ENCODE measurements around the gene ZMPSTE24.

ZMPSTE24 gene

DNA sequence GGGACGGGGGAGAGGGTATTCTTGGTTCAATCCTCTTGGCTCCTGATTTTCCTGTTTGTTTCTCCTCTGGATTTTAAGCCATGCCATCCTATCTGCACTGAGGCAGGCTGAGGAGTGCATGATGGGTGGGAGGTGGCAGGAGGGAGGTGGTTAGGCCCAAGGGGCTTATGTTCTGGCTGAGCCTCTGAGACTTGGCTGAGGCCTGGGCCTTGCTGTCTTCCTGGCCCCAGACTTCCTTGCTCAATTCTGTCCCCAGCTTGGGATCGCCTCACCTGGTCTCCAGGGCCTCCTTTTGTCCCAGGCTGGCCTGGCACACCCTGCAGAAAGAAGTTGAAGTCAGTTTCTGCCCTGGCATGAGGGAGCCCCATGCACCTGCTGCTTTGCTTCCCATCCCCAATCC lies 47.8 kb downstream of the ZMPSTE24 start:
- DNase-seq, result no peak

DNA sequence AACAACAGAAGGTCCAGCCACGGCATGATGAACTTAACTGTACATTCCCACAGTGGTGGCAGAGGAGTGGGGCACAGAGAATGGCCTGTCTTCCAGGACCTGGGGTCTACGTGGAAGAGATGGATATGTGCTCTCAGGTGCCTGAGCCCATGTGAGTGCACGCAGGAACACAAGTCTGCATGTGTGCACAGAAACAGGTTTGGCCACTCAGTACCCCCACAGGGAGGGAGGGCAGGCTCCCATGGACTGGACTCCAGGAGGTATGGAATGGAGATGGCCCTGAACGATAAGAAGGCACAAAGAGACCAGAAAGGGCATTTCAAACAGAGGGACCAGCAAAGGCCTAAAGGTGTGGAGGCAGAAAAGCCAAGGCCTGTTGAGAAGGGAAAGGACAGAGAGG lies 48.3 kb downstream of the ZMPSTE24 start:
- DNase-seq, result no peak

DNA sequence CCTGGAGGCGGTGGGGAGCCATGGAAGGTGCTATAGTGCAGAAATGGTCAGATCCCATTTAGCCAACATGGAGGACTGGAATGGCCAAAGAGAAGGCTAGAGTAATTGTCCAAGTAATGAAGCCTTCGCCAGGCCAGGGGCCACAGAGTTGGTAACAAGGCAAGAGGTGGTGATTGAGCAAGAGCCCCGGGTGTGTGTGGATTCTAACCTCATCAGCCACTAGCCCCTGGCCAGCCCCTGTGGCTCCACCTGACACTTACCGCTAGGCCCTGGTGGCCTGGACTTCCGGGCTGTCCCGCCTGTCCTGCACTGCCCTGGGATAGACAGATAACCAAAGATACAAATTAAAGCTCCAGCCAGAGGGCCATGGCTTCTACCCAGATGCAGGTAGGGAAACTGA lies 49.1 kb downstream of the ZMPSTE24 start:
- no peak for DNase-seq

DNA sequence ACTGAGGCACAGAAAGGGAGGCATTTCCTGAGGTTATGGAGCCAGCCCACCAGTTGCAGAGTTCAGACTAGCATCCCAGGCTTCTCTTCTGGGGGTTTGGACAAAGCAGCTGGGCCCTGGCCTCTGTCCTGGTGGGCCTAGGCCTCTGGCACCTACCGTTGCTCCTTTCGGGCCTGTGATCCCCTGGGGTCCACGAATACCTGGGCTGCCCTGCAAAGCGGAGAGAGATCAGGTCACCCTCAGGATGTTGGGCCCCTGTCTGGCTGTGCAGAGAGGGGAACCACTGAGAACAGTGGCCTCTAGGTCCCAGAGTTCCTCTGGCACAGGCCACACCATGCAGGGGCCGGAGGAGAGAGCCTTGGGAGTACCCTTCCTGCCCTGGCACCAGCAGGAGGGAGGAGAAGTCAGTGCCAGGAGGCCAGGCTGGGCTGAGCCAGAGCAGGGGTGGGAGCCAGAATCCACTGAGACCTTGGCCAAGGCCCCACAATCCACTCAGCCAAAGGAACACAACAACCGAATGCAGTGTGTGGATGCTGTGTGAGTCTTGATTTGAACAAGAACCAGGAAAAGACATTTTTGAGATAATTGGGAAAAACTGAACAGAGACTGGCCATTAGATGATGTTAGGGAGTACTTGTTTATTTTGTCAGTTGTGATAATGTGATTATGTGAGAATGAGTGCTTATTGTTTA lies 50.1 kb downstream of the ZMPSTE24 start:
- no peak for DNase-seq

DNA sequence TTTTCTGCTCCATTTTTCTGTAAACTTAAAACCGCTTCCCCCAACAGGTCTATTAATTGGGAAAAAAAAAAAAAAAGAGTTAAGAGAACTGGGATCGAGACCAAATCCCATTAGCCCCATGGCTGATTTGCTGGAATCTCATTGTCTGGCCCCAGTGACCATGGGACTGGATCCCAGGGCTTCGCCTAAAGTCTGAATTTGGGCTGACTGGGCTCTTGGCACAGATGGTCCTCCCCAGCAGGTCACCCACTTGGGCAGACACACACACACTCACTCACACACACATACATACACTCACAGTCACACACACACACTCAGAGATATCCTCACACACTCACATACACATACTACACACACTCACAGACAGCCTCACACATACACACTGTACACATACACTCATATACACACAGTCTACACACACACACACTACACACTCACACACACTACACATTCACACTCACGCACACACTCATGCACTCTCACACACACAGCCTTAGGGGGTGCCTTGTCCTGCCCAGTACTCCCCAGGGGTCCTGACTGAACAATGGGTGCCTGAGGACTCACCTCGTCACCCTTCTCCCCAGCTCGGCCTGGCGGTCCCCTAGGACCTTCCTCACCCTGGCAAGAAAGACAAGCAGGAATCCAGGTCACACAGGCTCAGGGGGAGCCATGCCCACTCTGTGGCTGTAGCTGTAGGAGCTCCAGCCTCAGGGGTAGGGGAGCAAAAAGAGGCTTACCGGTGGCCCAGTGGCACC lies 51.5 kb downstream of the ZMPSTE24 start:
- DNase-seq, result no peak

DNA sequence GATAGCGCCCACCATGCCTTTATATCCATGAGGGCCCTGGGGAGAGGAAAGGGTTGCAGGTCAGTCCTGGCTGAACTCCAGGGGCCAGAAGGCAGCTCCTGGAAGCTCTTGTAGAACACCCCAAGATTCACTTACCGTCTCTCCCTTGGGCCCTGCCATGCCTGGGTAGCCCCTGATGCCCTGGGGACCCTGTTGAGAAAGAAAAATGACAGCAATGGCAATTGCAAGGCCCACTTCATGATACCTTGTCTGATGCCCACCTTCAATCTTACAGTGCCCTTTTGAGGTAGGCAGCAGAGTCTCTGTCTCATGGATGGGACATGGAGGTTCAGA lies 52.1 kb downstream of the ZMPSTE24 start:
- DNase-seq, result no peak

DNA sequence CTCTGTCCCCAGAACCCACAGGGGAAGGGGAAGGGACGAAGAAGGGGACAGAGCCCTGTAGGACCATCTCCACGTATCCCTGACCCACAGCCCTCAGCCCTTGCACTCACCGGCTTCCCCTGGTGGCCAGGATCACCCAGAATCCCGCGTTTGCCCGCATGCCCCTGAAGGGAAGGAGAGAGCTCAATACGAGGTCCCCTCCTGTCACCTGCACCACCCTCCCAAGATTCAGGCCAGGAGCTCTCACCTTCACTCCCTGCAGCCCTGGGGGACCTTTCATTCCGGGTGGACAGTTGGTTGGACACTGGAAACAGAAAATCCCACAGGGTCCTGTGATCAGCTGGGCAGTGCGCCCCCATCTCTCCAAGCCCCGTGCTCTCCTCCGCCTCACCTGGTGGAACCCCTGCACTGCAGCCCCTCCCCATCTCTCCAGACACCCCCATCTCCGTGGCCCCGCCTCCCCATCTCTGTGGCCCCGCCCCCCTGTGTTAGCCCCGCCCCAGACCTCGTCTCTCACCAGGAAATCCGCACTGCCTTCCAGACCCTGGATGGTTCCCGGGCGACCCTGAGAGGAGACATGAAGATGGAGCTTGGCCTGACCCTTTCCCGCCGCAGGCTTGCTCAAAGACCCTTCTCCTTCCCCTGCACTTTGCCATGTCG lies 53.1 kb downstream of the ZMPSTE24 start:
- DNase-seq, result no peak

DNA sequence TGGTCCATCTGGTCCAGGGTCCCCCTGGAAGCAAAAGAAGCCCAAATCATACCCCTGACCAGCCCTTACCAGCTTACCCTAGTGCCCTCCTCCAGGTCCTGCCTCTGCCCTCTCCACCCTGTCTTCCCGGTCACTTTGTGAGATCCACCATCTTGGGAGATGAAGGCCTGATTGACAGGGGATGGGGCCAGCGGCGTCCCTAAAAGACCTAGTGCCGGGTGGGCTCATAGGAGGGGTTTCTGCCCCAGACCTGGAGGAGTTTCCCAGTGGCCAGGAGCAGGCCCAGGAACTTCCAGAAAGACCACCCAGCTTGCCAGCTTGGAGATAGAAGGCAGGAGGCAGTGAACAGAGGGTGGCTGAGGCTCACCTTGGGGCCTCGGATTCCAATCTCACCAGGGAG lies 53.7 kb downstream of the ZMPSTE24 start:
- no peak for DNase-seq

DNA sequence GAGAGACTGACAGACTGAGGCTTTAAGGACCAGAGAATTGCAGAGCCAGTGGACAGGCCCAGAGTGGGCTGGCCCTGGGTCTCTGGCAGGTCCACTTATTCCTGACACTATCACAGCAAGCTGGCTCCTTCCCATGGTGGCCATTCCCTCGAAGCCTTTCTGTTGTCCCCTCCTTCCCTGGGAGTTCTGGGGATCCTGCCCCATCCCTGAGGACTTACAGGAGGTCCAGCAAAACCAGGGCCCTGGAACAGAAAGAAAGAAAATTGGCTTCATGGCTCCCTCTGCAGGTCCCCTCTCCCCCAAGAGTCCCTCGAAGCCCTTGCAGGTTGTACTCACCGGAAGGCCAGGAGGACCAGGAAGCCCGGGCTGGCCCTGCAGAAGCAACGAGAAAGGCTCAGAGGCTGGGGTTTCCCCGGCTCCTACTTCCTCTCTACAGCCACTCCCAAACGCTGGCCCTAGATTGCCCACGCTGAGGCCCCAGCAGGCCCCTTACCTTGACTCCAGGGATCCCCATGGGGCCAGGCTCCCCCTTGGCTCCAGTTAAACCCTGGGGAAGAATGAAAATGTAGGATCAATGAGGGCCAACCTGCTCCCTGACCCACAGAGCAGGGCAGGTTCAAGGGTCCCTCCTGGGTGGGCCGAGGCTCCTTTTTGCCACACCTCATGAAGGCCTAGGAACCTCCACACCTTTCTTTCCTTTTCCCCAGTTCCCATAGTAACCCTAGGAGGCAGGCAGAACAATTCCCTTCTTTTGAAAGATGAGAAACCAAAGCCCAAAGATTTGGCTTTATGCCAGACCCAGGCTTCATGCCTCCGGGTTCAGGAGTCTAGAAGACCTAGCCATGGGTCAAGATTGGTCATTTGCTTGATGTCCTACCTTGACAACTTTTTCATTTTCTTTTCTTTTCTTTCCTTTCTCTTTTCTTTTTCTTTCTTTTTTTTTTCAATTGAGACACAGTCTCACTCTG lies 54.5 kb downstream of the ZMPSTE24 start:
- no peak for DNase-seq

DNA sequence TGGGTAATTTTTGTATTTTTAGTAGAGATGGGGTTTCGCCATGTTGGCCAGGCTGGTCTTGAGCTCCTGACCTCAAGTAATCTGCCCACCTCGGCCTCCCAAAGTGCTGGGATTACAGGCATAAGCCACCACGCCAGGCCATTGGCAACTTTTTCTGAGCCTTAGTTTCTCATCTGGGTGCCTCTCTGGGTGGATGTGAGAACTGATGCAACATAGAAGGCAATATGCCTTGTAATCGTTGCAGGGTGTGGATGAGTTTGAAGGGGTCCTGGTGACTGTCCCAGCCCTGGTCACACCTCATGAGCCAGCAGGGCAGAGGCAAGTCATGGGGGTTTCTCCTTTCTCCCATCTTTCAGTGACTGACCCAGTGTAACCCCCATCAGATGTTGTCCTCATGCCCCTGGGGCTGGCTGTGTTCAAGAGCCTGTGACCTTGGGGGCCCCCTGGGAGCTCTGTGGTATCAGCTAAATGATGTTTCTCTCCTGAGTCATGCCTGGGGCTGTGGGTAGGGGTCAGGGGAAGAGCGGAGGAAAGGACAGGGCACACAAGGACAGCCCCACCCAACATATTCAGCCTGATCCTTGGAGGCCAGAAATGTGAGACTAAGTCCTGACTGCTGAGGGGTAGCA lies 55.4 kb downstream of the ZMPSTE24 start:
- no peak for DNase-seq

DNA sequence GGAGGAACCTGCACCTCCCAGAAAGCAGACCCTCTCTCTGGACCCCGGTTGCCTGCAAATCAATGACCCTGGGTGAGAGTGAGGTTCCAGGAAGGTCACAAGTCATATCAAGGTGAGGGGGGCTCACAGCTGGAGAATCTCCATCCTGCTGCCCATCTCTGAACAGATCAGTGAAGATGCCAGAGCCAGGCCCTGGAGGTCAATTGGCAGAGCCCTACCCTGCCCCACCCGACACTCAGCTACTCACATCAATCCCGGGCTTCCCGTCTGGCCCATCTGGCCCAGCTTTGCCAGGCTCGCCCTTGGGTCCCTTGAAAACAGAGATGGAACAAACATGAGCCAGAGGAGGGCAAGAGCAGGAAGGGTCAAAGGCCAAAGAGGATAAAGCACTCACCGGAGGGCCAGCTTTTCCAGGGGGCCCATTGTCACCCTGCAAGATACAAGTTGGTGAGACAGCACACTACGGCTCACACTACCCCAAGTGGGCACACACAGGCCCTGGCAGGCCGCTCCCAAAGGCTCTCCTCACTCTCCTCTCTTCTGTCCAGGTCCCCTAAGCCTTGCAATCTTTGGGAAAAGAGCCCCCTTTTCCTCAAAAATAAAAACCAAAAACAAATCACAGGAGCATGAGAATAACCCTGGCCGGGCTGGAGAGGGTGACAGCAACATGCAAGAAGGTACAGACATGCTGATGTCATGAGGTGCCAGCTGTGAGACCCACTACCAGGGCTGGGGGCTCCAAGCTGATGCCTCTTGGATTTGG lies 56.1 kb downstream of the ZMPSTE24 start:
- DNase-seq, result no peak

DNA sequence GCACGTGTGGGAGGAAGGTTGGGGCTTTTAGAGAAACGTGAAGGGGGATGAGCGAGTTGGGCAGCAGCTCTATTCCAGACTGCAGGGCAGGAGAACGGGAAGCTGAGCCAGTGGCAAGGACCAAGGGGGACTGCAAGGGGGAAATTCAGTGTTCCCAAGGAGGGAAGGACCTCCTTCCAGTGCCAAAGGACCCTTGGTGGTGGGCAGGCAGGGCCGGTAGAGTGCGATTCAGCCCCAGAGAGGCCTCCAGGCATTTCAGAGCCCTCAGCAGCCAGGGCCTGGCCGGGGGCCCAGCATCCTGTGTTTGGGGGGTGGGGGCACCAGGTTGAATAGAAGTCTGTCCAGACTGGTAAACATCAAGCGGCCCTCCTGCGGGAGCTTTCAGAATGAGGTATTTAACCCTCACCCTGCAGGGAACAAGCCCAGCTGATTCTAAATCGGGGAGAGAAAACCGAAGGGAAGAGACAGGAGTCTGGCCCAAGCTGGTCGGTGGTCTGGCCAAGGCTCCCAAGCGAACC lies 56.7 kb downstream of the ZMPSTE24 start:
- DNase-seq, result no peak

DNA sequence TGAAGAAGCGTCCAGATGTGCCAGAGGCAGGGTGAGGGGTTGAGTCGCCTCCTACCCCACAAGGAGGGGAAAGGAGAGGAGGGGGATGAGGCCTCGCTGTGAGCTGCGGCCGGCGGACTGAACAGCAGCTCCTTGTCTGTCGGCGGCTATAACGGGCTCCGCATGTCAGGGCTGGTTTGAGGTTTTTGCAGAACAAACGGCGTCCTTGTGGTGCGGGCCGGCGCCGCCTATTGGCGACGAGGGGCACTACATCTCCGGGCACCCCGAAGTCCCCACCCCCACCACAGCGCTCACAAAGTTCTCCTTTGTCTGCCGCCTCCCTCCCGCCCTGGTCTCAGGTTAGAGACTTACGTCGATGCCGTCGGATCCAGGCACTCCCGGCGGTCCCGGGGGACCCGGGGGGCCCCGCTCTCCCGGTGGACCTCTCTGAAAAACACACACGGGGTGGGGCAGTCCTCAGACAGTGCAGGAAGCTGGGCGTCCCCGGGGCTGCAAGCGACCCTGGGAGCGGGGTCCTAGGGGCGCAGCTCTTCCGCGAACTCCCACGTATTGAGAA lies 57.3 kb downstream of the ZMPSTE24 start:
- DNase-seq, result no peak

DNA sequence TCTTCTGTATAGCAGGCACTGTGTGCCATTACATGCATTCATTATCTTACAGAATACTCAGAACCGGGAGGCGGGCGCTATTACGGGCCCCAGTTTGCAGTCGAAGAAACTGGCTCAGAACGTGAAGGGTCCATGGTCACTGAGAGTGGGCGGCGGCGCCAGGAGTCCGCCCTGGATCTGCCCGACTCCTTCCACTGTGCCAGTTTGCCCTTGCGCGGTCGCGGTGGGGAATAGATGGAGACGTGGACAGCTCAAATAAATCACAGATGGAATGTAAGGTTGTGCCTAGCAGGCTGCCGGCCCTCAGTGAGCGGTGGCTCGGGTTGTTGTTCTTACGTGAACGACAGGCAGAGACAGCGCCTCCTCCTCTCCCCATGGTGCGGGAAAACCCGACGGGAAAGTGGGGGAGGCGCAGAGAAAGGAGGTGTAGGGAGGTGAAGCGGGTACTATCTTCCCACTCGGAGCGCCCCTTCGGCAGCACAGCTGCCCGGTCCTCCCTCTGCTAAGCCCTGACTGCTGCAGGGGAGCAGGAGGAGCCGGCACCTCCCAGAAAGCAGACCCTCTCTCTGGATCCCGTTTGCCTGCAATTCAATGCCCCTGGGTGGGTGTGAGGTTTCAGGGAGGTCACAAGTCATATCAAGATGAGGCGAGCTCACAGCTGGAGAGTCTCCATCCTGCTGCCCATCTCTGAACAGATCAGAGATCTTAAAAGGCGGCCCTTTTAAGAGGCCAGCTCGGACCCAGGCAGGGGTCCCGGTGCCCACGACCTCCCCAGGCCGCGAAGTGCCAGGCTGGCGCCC lies 58.0 kb downstream of the ZMPSTE24 start:
- no peak for DNase-seq

DNA sequence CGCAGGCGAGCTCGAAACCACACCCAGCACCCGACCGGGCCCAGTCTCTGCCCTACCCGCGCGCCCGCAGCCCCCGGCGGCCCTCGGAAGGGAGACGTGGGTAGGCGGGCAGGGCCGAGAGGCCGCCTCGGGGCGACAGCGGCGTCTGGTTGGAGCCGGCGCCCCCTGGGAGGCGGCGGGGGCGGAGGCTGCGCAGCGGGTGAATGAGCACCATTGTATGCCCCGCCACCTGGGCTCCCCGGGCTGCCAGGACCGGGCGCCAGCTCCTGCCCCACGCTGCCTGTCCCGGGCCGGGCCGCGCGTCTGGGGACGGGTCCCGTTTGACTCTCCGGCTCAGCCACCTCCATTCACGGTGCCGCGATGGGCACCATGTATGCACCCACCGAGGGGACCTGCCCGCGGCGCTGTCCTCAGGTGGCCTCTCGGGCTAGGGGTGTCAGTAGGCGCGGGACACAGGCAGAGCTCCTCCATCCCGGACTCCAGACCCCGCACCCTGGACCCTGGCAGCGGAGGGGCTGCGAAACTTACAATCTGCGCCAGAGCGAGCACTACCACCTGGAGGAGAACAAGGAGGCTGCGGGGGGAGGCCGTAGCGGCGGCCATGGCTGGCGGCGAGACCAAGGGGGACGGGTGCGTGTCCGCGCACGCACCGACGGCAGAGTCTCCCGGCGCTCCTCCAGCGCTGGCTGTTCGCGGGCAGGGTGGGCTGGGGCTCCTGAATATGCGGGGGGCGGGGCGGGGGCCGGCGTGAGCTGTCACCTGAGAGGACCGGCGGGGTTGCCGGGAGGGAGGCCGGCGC lies 58.8 kb downstream of the ZMPSTE24 start, which contains the start of gene COL9A2:
Gene COL9A2 (minus strand): TSS at position 692 of the 799 bp plus-strand sequence. CDS start 89 bp downstream, at position 603.
- DNase-seq, result no peak

DNA sequence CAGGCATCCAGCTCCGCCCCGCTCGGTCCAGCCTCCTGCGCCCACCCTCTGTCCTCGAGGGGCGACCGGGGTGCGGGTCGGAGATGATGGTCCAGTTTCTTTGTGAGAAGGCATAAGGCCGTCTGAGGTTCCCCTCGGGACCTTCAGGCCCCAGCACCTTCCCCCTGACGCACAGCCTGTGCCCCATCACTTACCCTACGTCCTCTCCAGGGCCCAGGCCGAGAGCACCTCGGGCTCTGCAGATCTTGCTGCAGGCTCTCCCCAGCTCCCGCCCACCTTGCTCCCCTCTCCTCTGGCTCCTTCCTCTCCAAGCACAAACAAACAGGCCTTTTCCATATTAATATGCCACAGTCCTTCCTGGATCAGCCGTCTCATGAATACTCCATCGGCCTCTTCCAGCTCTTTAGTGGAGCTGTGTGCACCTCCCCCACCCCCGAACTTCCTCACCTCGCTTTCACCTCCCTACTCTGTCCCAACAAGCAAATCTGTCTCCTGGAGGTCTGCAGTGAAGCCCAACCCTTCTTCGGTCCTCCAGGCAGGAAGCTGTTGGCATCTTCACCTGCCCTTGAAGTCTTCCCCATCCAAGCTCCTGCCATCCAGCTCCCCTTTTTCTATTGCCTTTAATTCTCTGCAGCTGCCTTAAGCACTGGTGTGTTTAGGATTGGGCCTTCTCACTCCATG lies 59.5 kb downstream of the ZMPSTE24 start:
- no peak for DNase-seq

DNA sequence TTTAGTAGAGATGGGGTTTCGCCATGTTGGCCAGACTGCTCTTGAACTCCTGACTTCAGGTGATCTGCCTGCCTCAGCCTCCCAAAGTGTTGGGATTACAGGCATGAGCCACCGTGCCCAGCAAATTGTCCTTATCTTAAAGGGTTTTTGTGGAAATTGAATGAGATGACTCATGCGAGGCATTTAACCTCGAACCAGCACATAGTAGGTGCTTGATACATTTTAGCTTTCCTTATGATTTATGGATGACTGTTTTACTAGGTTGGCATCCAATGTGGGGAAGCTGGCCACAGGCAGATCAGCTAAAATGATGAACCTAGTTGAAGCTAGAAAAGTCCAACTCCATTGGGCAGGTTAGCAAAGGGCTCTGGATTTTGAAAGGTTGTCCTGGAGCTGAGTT lies 60.4 kb downstream of the ZMPSTE24 start:
- DNase-seq, result no peak

DNA sequence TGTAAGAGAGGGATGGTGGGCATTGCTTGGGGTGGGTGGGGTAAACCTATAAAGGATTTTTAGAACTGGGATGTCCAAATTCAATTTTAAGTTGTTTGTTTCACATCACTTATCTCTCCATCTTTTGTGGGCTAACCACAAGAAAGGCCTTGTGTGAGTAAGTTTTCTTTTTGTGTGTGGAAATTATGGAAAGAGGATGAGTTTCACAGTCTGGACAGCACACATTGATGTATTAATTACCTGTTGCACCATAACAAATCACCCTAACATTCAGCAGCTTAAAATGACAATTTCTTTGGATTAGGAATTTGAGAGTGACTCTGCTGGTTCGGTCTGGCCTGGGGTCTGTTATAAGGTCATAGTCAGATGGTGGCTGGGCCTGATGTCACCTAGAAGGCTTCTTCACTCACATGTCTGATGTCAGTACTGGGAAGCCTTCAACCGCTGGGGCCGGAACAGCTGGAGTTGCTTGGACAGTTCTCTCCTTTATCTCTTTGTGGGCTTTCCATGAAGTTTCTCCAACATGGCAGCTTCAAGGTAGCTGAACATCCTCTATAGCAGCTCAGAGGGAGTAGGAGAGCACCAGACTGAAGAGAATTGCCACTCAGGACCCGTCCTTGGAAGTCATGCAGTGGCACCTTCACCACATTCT lies 61.1 kb downstream of the ZMPSTE24 start:
- no peak for DNase-seq

All from NCI-H524 treated with DMSO at 0.1 percent for 48 hours (cell line).